Measurements from ENCODE around the gene HNRNPA3. TPM values are rescaled to one million over a fixed set of nuclear protein-coding genes. Genes with fewer than 3 reads are reported as not detected.

HNRNPA3 gene
- total and polyA plus RNA-seq, 2 of the 13 experiments (the other 11 are each of a cell fraction or from before 2014, with no cell fraction given): 73.3 to 97.7 TPM

- TF ChIP-seq ZNF569 (CRISPR knock-in tag; IDR thresholded peaks at IDR 0.05; ENCODE audit: borderline replicate concordance): no peak
- no peak for TF ChIP-seq CREB3 (CRISPR knock-in tag; IDR thresholded peaks at IDR 0.05)
- no peak for TF ChIP-seq SMARCC2 (IDR thresholded peaks at IDR 0.05)
- TF ChIP-seq ZMYM3 (CRISPR knock-in tag; IDR thresholded peaks at IDR 0.05): peak; percentile 46; the same call in 1 of the 2 replicates
- TF ChIP-seq POGZ (CRISPR knock-in tag; IDR thresholded peaks at IDR 0.05): peak; percentile 84
- TF ChIP-seq IRF2 (CRISPR knock-in tag; IDR thresholded peaks at IDR 0.05): peak; percentile 90
- peak; percentile 100 for TF ChIP-seq HNRNPK (IDR thresholded peaks at IDR 0.05; ENCODE audit: low read depth, low read length, poor library complexity, severe bottlenecking)
- 0 out of 2 replicates have a peak, but pooled peaks have one; percentile 60 for TF ChIP-seq MYNN (CRISPR knock-in tag; IDR thresholded peaks at IDR 0.05; ENCODE audit: low read depth)
- no peak for TF ChIP-seq TEF (CRISPR knock-in tag; IDR thresholded peaks at IDR 0.05)
- no peak for TF ChIP-seq FOSL1 (CRISPR knock-in tag; IDR thresholded peaks at IDR 0.05; ENCODE audit: borderline replicate concordance)
- TF ChIP-seq ZFY (CRISPR knock-in tag; IDR thresholded peaks at IDR 0.05): peak; percentile 80
- no peak for TF ChIP-seq ADNP (CRISPR knock-in tag; IDR thresholded peaks at IDR 0.05)
- no peak for TF ChIP-seq RNF219 (CRISPR knock-in tag; IDR thresholded peaks at IDR 0.05)
- TF ChIP-seq ZNF589 (CRISPR knock-in tag; conservative IDR thresholded peaks at IDR 0.05): peak; percentile 93; the same call in 1 of the 2 replicates
- TF ChIP-seq CERS6 (CRISPR knock-in tag; IDR thresholded peaks at IDR 0.05): no peak
- TF ChIP-seq BRF2 (CRISPR knock-in tag; IDR thresholded peaks at IDR 0.05): no peak
- no peak; the same call in 1 of the 2 replicates for TF ChIP-seq SP4 (CRISPR knock-in tag; IDR thresholded peaks at IDR 0.05)
- TF ChIP-seq ZNF205 (CRISPR knock-in tag; IDR thresholded peaks at IDR 0.05): peak; percentile 90
- peak; percentile 62 for TF ChIP-seq PHF8 (CRISPR knock-in tag; IDR thresholded peaks at IDR 0.05)
- TF ChIP-seq RFX5 (IDR thresholded peaks at IDR 0.05; ENCODE audit: low read depth, low read length): peak; percentile 20; the same call in 1 of the 2 replicates
- TF ChIP-seq ZNF207 (IDR thresholded peaks at IDR 0.05; ENCODE audit: borderline replicate concordance): no peak
- no peak for TF ChIP-seq TCF12 (IDR thresholded peaks at IDR 0.05)
- no peak for TF ChIP-seq TCF12 (CRISPR knock-in tag; IDR thresholded peaks at IDR 0.05)
Measured at GRCh38 chr2:177212891-177213856, 580 bp downstream of the HNRNPA3 start (continued).

Data from HepG2 (cell line).